HEK293T (cell line): ENCODE data around the gene REN.
A peak's percentile ranks its signal among the peaks of the same experiment; 100 is the strongest.

Experiments used
- CTCF ChIA-PET: fragments of 350-600 bp; formaldehyde crosslinking; extraction: SDS; loops from one replicate; lab custom pipeline; 2021; ENCODE audit warnings: antibody characterized with exemption, inconsistent platforms; lab: Yijun Ruan, JAX
- POLR2A ChIA-PET: fragments of 350-600 bp; formaldehyde crosslinking; extraction: SDS; loops from one replicate; lab custom pipeline; 2020; ENCODE audit warnings: antibody characterized with exemption, inconsistent platforms; lab: Yijun Ruan, JAX
- DNase-seq: peaks from one replicate; pipeline ENCODE4 v3.0.0; 2012; ENCODE audit warnings: mixed read lengths; ENCODE audit errors: extremely low spot score
- ARNT ChIP-seq: fragments of 450-650 bp; IDR thresholded peaks from 2 replicates; pipeline ENCODE4 v1.6.1; 2017; ENCODE audit warnings: mild to moderate bottlenecking
- BHLHE40 ChIP-seq: fragments of 450-650 bp; IDR thresholded peaks from 2 replicates; pipeline ENCODE4 v1.6.1; 2016; ENCODE audit warnings: mild to moderate bottlenecking, moderate library complexity, borderline replicate concordance
- CTBP1 ChIP-seq: fragments of 450-650 bp; IDR thresholded peaks from 2 replicates; pipeline ENCODE4 v1.6.1; 2016; ENCODE audit warnings: borderline replicate concordance
- ELF4 ChIP-seq: fragments of 450-650 bp; IDR thresholded peaks from 2 replicates; pipeline ENCODE4 v1.6.1; 2017; ENCODE audit warnings: antibody characterized with exemption
- FOXA1 ChIP-seq: fragments of 450-650 bp; IDR thresholded peaks from 2 replicates; pipeline ENCODE4 v1.6.1; 2016; ENCODE audit warnings: mild to moderate bottlenecking
- FOXK2 ChIP-seq: fragments of 450-650 bp; IDR thresholded peaks from 2 replicates; pipeline ENCODE4 v1.6.1; 2016; ENCODE audit warnings: mild to moderate bottlenecking
- FOXM1 ChIP-seq: fragments of 450-650 bp; IDR thresholded peaks from 2 replicates; pipeline ENCODE4 v1.6.1; 2017; ENCODE audit warnings: mild to moderate bottlenecking, borderline replicate concordance
- HDGF ChIP-seq: fragments of 450-650 bp; IDR thresholded peaks from 2 replicates; pipeline ENCODE4 v1.6.1; 2017; ENCODE audit warnings: antibody characterized with exemption, borderline replicate concordance
- L3MBTL2 ChIP-seq: fragments of 450-650 bp; conservative IDR thresholded peaks from 2 replicates; pipeline ENCODE4 v1.6.1; 2016; ENCODE audit warnings: mild to moderate bottlenecking
- LEF1 ChIP-seq: fragments of 450-650 bp; IDR thresholded peaks from 2 replicates; pipeline ENCODE4 v1.6.1; 2017; ENCODE audit warnings: mild to moderate bottlenecking, borderline replicate concordance
- NFRKB ChIP-seq: fragments of 450-650 bp; IDR thresholded peaks from 2 replicates; pipeline ENCODE4 v1.6.1; 2016; ENCODE audit warnings: mild to moderate bottlenecking, moderate library complexity
- SP1 ChIP-seq: fragments of 450-650 bp; IDR thresholded peaks from 2 replicates; pipeline ENCODE4 v1.6.1; 2017
- SUZ12 ChIP-seq: fragments of 450-650 bp; IDR thresholded peaks from 2 replicates; pipeline ENCODE4 v1.6.1; 2016; ENCODE audit warnings: mild to moderate bottlenecking
- TARDBP ChIP-seq: fragments of 450-650 bp; IDR thresholded peaks from 2 replicates; pipeline ENCODE4 v1.6.1; 2016
- ZNF384 ChIP-seq: fragments of 450-650 bp; IDR thresholded peaks from 2 replicates; pipeline ENCODE4 v1.6.1; 2016
- TF ChIP-seq, protein P1 (sequence below): fragments of 450-650 bp; IDR thresholded peaks from 2 replicates; pipeline ENCODE4 v1.6.1; 2016

The REN gene

DNA sequence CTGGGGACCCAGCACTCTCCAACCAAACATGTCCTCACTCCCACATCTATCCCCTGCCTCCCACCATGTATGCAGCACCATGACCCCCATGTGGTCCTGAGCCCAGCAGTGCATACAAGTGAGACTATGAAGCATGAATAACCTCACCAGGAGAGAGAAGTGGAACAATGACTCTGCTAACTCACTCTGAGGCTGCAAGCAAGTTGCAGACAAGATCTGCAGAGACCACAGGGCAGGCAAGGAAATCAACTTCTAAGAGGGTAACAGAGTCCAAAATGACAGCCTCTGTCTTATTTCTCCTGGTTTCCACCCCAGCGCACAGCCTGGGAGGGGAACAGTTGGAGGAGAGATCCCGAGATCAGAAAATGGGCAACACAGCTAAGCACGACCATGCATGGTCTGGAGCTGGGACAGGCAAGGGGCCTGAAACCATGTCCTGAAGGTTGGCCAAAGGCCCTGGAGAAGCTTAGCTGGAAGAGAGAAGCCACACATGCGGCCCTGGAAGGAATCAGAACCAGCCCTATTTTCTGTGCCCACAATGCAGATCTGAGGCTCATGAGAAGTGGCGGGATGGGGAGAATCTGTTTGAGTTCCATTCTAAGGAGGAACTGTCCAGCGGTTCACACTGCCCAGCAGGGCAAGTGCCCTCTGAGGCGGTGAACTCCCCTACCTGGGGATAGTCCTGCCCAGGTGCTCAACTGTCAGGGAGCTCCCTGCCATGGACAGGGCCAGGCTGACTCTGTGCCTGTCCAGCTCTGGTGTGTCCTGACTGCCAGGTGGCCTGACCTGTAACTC is 12.5 kb upstream of the REN start:
- no peak for DNase-seq
- POLR2A ChIA-PET = no interaction called here
- CTCF ChIA-PET = no interaction called here
- TF ChIP-seq CTBP1 (no peak), HDGF (no peak), ZNF384 (no peak), LEF1 (no peak), FOXA1 (no peak), FOXK2 (no peak), L3MBTL2 (no peak), BHLHE40 (no peak), SUZ12 (no peak), TARDBP (no peak), ARNT (no peak), ELF4 (no peak), FOXM1 (no peak), NFRKB (no peak), SP1 (no peak)
- TF ChIP-seq, protein P1, sequence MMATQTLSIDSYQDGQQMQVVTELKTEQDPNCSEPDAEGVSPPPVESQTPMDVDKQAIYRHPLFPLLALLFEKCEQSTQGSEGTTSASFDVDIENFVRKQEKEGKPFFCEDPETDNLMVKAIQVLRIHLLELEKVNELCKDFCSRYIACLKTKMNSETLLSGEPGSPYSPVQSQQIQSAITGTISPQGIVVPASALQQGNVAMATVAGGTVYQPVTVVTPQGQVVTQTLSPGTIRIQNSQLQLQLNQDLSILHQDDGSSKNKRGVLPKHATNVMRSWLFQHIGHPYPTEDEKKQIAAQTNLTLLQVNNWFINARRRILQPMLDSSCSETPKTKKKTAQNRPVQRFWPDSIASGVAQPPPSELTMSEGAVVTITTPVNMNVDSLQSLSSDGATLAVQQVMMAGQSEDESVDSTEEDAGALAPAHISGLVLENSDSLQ = no peak

DNA sequence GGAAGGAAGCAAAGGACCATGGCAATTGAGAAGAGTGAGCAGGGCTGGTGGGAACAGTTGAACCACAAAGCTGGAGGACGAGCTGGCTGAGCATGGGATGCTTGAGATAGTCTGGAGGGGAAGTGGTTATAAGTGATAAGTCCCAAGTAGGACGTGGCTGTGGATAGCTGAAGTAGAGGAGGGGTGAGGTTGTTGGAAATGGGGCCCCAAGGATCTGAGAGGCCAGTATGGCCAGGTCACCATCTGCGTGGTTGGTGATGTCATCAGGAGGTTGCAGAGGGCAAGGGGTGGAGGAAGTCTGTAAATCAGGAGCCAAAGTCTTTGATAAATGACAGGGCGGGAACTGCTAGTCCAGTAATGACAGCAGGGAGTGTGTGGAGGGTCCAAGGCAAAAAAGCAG is 11.0 kb upstream of the REN start:
- TF ChIP-seq FOXK2 (no peak), ELF4 (no peak)
- TF ChIP-seq, protein P1 = 0 out of 2 replicates have a peak, but pooled peaks have one; percentile 3
- POLR2A ChIA-PET = no interaction called here

DNA sequence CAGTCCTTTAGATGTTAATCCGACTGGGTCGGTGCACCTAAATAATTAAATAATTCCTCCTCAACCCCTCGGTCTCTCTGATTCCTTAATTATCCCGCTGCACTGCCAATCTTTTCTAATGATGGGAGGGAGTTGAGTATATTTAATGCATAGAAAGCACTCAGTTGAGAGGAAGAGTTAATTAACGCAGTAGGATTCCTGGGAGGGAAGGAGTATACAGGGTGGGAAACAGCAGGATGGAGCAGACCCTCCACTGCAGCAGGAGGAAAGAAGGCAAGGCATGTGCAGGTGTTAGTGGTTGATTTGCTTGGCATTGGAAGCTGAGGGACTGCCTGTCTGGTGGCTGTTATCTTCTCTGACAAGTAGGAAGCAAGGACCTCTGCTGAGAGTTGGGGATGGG is 9.9 kb upstream of the REN start:
- no peak for DNase-seq
- TF ChIP-seq ELF4 (no peak), CTBP1 (no peak)
- ChIA-PET CTCF (interaction anchor here (1.2 kb wide), 1 partner anchor 31 kb away, joined by 3 read pairs; no protein-coding TSS in a partner anchor), POLR2A (no interaction called here)

More for the DNA sequence above, 11.0 kb upstream of the REN start:
- CTCF ChIA-PET = interaction anchor here (0.6 kb wide), 1 partner anchor 1563 kb away, joined by 3 read pairs; no protein-coding TSS in a partner anchor
- no peak for DNase-seq

DNA sequence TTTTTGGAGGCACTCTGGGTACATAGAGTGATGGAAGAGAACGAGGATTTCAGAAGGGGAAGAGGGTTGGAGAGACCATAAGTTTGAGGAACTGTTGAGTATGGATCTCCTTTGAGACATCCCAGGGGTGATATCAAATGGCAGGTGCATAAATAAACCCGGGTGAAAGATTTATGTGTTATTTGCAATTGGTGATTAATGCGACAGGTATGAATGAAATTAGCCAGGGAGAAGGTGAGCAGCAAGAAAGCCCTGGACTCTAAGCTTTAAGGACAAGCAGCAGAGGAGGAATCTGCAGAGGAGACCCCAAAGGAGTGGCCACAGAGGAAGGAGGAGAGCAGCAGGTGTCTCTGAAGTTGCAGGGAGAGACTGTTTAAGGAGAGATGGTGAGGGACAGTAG is 8.8 kb upstream of the REN start:
- TF ChIP-seq FOXM1 (no peak), ARNT (no peak), LEF1 (no peak), BHLHE40 (no peak), SP1 (no peak), HDGF (no peak), L3MBTL2 (no peak), ZNF384 (no peak), SUZ12 (no peak), ELF4 (no peak)
- TF ChIP-seq, protein P1 = no peak
- CTCF ChIA-PET = interaction anchor here (0.7 to 1.2 kb wide), 2 partner anchors 23 to 32 kb away, joined by 3 to 4 read pairs; partner anchors contain the start of gene ETNK2
- POLR2A ChIA-PET = no interaction called here
- no peak for DNase-seq

DNA sequence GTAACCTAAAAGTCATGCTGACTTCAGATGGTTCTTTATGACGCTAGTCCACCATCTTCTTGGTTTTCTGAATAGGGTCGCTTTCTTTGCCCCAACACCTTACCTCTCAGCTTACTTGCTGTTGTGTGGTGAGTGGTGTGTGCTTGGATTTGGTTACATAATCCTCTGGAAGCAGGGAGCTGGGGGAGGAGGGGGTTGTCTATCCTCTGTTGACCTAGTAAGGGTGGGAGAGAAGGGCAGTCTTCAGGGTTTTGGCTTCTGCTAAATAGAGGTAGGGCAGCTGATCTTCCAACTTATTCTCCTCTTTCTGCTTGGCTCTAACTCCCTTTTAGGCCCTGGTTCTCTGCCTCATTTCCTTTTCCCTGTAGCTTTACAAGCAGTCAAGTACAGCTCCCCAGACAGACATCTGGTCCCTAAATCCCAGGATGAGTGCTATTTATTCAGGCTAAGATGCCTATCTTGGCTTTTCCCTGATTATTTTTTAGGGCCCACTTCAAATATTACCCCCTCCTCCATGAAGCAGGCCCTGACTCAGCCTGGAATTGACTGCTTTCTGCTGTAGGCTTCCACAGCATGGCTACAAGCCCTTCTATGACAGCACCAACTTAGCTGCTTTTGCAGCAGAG is 6.4 kb upstream of the REN start:
- CTCF ChIA-PET = interaction anchor here (0.6 kb wide), 1 partner anchor 325 kb away, joined by 3 read pairs; no protein-coding TSS in a partner anchor
- no peak for DNase-seq
- POLR2A ChIA-PET = no interaction called here
- no peak for TF ChIP-seq FOXA1
- TF ChIP-seq NFRKB = no peak
- no peak for TF ChIP-seq CTBP1
- no peak for TF ChIP-seq SP1
- TF ChIP-seq HDGF = no peak

DNA sequence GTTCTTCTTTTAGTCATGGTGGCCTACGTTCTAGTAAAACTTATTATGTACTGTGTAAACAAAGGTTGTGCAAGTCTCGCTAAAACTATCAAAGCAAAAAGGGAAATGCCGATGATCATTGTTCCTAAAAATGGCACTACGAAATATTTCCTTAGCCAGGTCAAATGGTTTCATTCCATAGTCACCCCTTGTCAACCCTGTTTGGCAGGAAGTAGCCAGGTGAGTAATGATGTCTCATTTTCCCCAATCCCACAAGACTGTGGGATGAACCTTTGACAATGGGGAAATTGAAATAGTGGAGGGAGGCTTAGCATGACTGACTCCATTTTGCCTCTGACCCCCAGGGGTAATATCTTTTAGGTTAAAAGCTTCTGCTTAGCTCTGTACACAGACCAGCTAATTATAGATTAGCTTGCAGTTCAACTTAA is 5.6 kb upstream of the REN start:
- ChIA-PET POLR2A (no interaction called here), CTCF (no interaction called here)
- TF ChIP-seq ELF4 = no peak
- TF ChIP-seq SUZ12 = no peak
- no peak for TF ChIP-seq L3MBTL2
- TF ChIP-seq ARNT = no peak
- no peak for TF ChIP-seq HDGF
- no peak for TF ChIP-seq LEF1
- no peak for TF ChIP-seq TARDBP
- TF ChIP-seq SP1 = no peak
- TF ChIP-seq FOXK2 = no peak
- TF ChIP-seq CTBP1 = no peak
- TF ChIP-seq ZNF384 = no peak
- TF ChIP-seq, protein P1 = no peak
- TF ChIP-seq BHLHE40 = no peak
- TF ChIP-seq FOXM1 = no peak
- TF ChIP-seq FOXA1 = no peak
- TF ChIP-seq NFRKB = no peak
- no peak for DNase-seq
